Neural cell (in vitro differentiated cells): ENCODE measurements around the gene AP1S3. TPM values are rescaled to one million over a fixed set of nuclear protein-coding genes. Genes with fewer than 3 reads are reported as not detected.

Experiments
- H2AFZ ChIP-seq: fragments of 200-600, 300-800 bp; sonication (generic), shearing (Covaris generic); 2 replicates; pipeline ENCODE4 v1.6.0; 2014; ENCODE audit warnings: low read depth, mild to moderate bottlenecking, antibody characterized with exemption, low read length, moderate library complexity
- H3F3A ChIP-seq: fragments of 200-600 bp; shearing (Covaris generic); 2 replicates; pipeline ENCODE4 v1.6.1; 2016; ENCODE audit warnings: mild to moderate bottlenecking, moderate library complexity, mixed read lengths, antibody characterized with exemption, low read length; ENCODE audit not compliant: insufficient read depth, poor library complexity, severe bottlenecking
- H3K27ac ChIP-seq: fragments of 200-600, 300-800 bp; sonication (generic), shearing (Covaris generic); 2 replicates; pipeline ENCODE4 v1.5.1; 2014; ENCODE audit warnings: mild to moderate bottlenecking, low read length, moderate library complexity
- H3K27me3 ChIP-seq: fragments of 300-800, 200-600 bp; sonication (generic), shearing (Covaris generic); 2 replicates; pipeline ENCODE4 v1.6.0; 2014; ENCODE audit warnings: mild to moderate bottlenecking, low read depth, low read length, moderate library complexity; ENCODE audit not compliant: insufficient read depth
- H3K36me3 ChIP-seq: fragments of 300-800, 200-600 bp; sonication (generic), shearing (Covaris generic); 2 replicates; pipeline ENCODE4 v1.5.1; 2014; ENCODE audit warnings: mild to moderate bottlenecking, antibody characterized with exemption, low read length, moderate library complexity; ENCODE audit not compliant: insufficient read depth
- H3K4me2 ChIP-seq: fragments of 300-800, 200-600 bp; sonication (generic), shearing (Covaris generic); 2 replicates; pipeline ENCODE4 v1.6.0; 2014; ENCODE audit warnings: mild to moderate bottlenecking, low read length
- H3K4me3 ChIP-seq: fragments of 300-800, 200-600 bp; sonication (generic), shearing (Covaris generic); 2 replicates; pipeline ENCODE4 v1.5.1; 2014; ENCODE audit warnings: mild to moderate bottlenecking, low read length, moderate library complexity
- H3K79me2 ChIP-seq: fragments of 200-600 bp; shearing (Covaris generic); replicated peaks from 2 replicates; pipeline ENCODE4 v1.6.0; 2014; ENCODE audit warnings: mild to moderate bottlenecking, low read length, moderate library complexity; ENCODE audit not compliant: insufficient read depth
- H3K9ac ChIP-seq: fragments of 300-800, 200-600 bp; sonication (generic), shearing (Covaris generic); 2 replicates; pipeline ENCODE4 v1.6.1; 2016; ENCODE audit warnings: mild to moderate bottlenecking, low read length, mixed read lengths
- H3K9me2 ChIP-seq: fragments of 200-600 bp; shearing (Covaris generic); 2 replicates; pipeline ENCODE4 v1.6.1; 2016; ENCODE audit warnings: mild to moderate bottlenecking, low read length, mixed read lengths; ENCODE audit not compliant: insufficient read depth
- H3K9me3 ChIP-seq: fragments of 200-600, 300-800 bp; sonication (generic), shearing (Covaris generic); 2 replicates; pipeline ENCODE4 v1.6.1; 2016; ENCODE audit warnings: mild to moderate bottlenecking, mixed run types, low read length, moderate library complexity, mixed read lengths
- H4K20me1 ChIP-seq: fragments of 200-600 bp; shearing (Covaris generic); 2 replicates; pipeline ENCODE4 v1.6.1; 2016; ENCODE audit warnings: mild to moderate bottlenecking, mixed run types; ENCODE audit not compliant: insufficient read depth
- CTCF ChIP-seq: fragments of 450-650 bp; IDR thresholded peaks from 2 replicates; pipeline ENCODE4 v1.5.1; 2014; ENCODE audit warnings: antibody characterized with exemption, mild to moderate bottlenecking, moderate library complexity; ENCODE audit not compliant: poor library complexity, severe bottlenecking
- EP300 ChIP-seq: fragments of 450-650 bp; conservative IDR thresholded peaks from 2 replicates; pipeline ENCODE4 v1.6.1; 2014; ENCODE audit warnings: antibody characterized with exemption, mild to moderate bottlenecking, moderate library complexity; ENCODE audit not compliant: poor library complexity, severe bottlenecking
- EZH2 ChIP-seq: fragments of 200-600, 300-800 bp; shearing (Covaris generic), sonication (generic); IDR thresholded peaks from 2 replicates; pipeline ENCODE4 v1.6.1; 2014; ENCODE audit warnings: antibody characterized with exemption, low read length, borderline replicate concordance, mild to moderate bottlenecking; ENCODE audit not compliant: insufficient read depth, poor library complexity, severe bottlenecking
- MXI1 ChIP-seq: fragments of 450-650 bp; conservative IDR thresholded peaks from 2 replicates; pipeline ENCODE4 v1.6.1; 2014; ENCODE audit warnings: antibody characterized with exemption, mild to moderate bottlenecking; ENCODE audit not compliant: poor library complexity, severe bottlenecking
- POLR2AphosphoS5 ChIP-seq: IDR thresholded peaks from 2 replicates; pipeline ENCODE4 v1.6.1; 2012
- RAD21 ChIP-seq: fragments of 450-650 bp; conservative IDR thresholded peaks from 2 replicates; pipeline ENCODE4 v1.6.1; 2014; ENCODE audit warnings: antibody characterized with exemption, mild to moderate bottlenecking, moderate library complexity
- REST ChIP-seq: IDR thresholded peaks from 2 replicates; pipeline ENCODE4 v1.6.1; 2012; ENCODE audit warnings: borderline replicate concordance
- SMC3 ChIP-seq: fragments of 450-650 bp; conservative IDR thresholded peaks from 2 replicates; pipeline ENCODE4 v1.6.1; 2014; ENCODE audit warnings: antibody characterized with exemption, mild to moderate bottlenecking, moderate library complexity; ENCODE audit not compliant: poor library complexity
- TAF1 ChIP-seq: IDR thresholded peaks from 2 replicates; pipeline ENCODE4 v1.6.1; 2012; ENCODE audit warnings: low read depth
- polyA plus RNA-seq: library from polyadenylated mRNA; depleted of rRNA; stranded (reverse); fragments of >200 nt; gene quantifications from 2 replicates; pipeline ENCODE4 v1.2.3, GENCODE V29; 2014

The AP1S3 gene
- polyA plus RNA-seq, 1 donor from 2014 or later: 2.7 TPM

GRCh38 chr2:223712642-223713041 is 124.7 kb downstream of the AP1S3 start:
- TF ChIP-seq SMC3 (no peak), CTCF (no peak), MXI1 (no peak), RAD21 (no peak), TAF1 (no peak), REST (no peak), EP300 (no peak), EZH2 (no peak), POLR2AphosphoS5 (no peak)
- H3F3A ChIP-seq: no peaks in the 10 kb centered on the region
- H3K27me3 ChIP-seq: no peaks in the 10 kb centered on the region
- no peak overlapping the region for H3K4me3 ChIP-seq
- H4K20me1 ChIP-seq: no peaks in the 10 kb centered on the region
- no peaks in the 10 kb centered on the region for H3K79me2 ChIP-seq
- H3K9me2 ChIP-seq: no peaks in the 10 kb centered on the region
- H3K9ac ChIP-seq: no peak overlapping the region
- no peak overlapping the region for H2AFZ ChIP-seq
- peaks cover 3% of the 10 kb centered on the region for H3K9me3 ChIP-seq
- no peaks in the 10 kb centered on the region for H3K36me3 ChIP-seq
- no peak overlapping the region for H3K27ac ChIP-seq
- no peak overlapping the region for H3K4me2 ChIP-seq

GRCh38 chr2:223711596-223712326 is 125.6 kb downstream of the AP1S3 start:
- Histone ChIP-seq H3K4me2 (no peak overlapping the region), H3K9me2 (no peaks in the 10 kb centered on the region), H2AFZ (no peak overlapping the region), H3K36me3 (no peaks in the 10 kb centered on the region), H3K4me3 (no peak overlapping the region), H3K9ac (no peak overlapping the region), H3K27ac (no peak overlapping the region), H3K27me3 (no peaks in the 10 kb centered on the region), H4K20me1 (no peaks in the 10 kb centered on the region), H3K9me3 (peaks cover 3% of the 10 kb centered on the region), H3K79me2 (no peaks in the 10 kb centered on the region), H3F3A (no peaks in the 10 kb centered on the region)
- no peak for TF ChIP-seq REST
- TF ChIP-seq POLR2AphosphoS5: no peak
- TF ChIP-seq CTCF: no peak
- no peak for TF ChIP-seq EP300
- TF ChIP-seq SMC3: no peak
